ENCODE measurements around the gene FAM118B.

FAM118B gene

DNA sequence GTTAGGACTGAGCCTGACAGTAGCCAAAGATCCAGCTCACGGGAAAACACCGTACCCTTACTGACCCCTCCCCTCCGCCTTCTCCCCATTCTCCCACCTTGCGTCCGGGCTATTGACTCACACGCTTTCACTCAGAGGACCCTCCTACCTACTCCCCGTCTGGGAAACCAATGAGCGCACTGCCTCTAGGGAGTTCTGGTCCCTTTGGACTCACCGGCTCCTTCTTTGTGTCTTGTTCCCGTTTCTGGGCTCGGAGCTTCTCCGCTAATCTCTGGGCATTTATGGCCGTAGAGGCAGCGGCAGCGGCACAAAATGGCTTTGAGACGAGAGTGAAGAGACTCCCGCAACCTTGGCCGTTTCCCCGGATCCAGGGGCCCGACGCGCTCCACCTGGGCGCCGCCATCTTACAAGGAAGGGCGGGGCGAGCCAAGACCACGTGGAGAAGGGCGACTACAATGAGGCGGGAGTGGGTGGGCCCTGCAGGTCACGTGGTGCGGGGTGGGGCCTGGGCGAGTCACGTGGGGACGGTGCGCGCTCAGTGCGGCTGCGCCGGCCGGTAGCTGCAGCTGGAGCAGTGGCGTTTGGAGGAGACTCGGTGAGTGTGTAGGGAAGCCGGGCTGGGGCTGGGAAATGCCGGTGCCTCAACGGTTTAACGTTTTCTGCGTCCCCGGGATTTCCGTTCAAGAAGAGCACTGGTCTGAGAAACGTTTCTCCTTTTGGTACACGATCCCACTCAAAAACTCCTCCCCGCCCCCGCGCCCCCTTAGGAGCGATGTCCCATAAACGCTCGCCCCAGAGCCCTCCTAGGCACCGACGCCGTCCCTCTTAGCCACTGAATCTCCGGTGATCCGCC is at the start of gene FAM118B, which contains the start of gene RPUSD4:
TSS of gene FAM118B (plus strand) at position 547 of the 853 bp plus-strand sequence. CDS start 23,220 bp downstream, outside the sequence.
TSS of gene RPUSD4 (minus strand) at position 415 of the 853 bp plus-strand sequence. CDS start at position 403, 12 bp downstream.
- H3K4me3 ChIP-seq (ENCODE audit: low read depth, low read length), result peak within 1 kb of the TSS; percentile 78
- peak; percentile 99 for DNase-seq (ENCODE audit: low read depth)
- TF ChIP-seq POLR2A (IDR thresholded peaks at IDR 0.05; ENCODE audit: extremely low read depth, insufficient read length) (peak; percentile 80), MAX (IDR thresholded peaks at IDR 0.05; ENCODE audit: low read depth, low read length) (peak; percentile 100), MYC (IDR thresholded peaks at IDR 0.05; ENCODE audit: low read depth, low read length) (peak; percentile 99)
- TF ChIP-seq, protein P1, sequence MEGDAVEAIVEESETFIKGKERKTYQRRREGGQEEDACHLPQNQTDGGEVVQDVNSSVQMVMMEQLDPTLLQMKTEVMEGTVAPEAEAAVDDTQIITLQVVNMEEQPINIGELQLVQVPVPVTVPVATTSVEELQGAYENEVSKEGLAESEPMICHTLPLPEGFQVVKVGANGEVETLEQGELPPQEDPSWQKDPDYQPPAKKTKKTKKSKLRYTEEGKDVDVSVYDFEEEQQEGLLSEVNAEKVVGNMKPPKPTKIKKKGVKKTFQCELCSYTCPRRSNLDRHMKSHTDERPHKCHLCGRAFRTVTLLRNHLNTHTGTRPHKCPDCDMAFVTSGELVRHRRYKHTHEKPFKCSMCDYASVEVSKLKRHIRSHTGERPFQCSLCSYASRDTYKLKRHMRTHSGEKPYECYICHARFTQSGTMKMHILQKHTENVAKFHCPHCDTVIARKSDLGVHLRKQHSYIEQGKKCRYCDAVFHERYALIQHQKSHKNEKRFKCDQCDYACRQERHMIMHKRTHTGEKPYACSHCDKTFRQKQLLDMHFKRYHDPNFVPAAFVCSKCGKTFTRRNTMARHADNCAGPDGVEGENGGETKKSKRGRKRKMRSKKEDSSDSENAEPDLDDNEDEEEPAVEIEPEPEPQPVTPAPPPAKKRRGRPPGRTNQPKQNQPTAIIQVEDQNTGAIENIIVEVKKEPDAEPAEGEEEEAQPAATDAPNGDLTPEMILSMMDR (IDR thresholded peaks at IDR 0.05; ENCODE audit: low read depth, low read length), result no peak

DNA sequence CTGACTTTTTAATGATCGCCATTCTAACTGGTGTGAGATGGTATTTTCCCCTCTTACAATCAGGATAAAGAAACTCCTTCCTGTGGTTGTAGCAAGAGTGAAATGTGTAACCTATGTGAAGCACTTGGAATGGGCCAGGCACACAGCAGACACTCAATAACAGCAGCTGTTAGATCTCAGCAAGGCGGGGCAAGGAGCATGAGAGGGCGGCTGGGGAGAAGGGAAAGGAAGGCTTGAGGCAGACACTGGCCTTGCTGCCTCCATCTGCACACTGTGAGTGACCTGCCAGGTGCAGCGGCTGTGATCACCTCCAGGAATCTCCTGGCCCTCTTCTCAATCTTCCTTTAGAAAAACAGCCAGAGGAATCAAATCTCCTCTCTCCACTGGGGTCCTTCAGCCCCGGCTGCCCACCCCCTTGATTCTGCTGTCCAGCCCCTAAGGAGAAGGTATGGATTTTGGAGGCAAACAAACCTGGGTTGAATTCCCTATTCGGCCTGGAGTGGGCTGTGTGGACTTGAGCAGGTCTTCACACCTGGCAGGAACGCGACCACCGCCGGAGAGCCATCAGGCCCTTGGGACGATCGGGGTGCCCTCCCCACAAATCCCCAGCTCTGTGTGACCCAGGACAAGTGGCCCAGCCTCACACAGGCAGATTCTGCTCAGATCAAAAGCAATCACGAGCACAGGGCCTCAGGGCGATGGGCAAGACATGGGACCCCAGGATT is 49.1 kb upstream of the FAM118B start:
- TF ChIP-seq MAX (IDR thresholded peaks at IDR 0.05; ENCODE audit: low read depth, low read length) (no peak), MYC (IDR thresholded peaks at IDR 0.05; ENCODE audit: low read depth, low read length) (no peak), POLR2A (IDR thresholded peaks at IDR 0.05; ENCODE audit: extremely low read depth, insufficient read length) (no peak)
- TF ChIP-seq, protein P1 (IDR thresholded peaks at IDR 0.05; ENCODE audit: low read depth, low read length), result no peak
- H3K4me3 ChIP-seq (ENCODE audit: low read depth, low read length), result no peak overlapping the region

GRCh38 chr11:126163074-126163700 is 48.4 kb upstream of the FAM118B start:
- TF ChIP-seq MYC (IDR thresholded peaks at IDR 0.05; ENCODE audit: low read depth, low read length) (no peak), POLR2A (IDR thresholded peaks at IDR 0.05; ENCODE audit: extremely low read depth, insufficient read length) (no peak), MAX (IDR thresholded peaks at IDR 0.05; ENCODE audit: low read depth, low read length) (no peak)
- TF ChIP-seq, protein P1 (IDR thresholded peaks at IDR 0.05; ENCODE audit: low read depth, low read length), result no peak
- DNase-seq (ENCODE audit: low read depth), result no peak

More for the DNA sequence above, 49.1 kb upstream of the FAM118B start:
- no peak for DNase-seq (ENCODE audit: low read depth)

DNA sequence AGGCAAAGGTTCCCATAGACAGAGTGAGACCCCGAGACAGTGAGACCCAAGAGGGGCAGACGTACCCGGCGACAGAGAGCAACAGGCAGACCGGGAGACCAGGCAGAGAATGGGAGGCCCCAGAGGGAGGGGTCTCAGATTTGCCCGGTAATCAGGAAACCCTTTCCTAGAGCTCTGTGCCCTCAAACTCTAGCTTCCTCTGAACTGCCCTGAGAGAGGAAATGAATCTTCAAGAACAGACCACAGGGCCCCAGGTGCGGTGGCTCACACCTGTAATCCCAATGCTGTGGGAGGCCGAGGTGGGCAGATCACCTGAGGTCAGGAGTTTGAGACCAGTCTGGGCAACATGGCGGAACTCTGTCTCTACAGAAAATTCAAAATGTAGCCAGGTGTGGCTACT is 47.8 kb upstream of the FAM118B start:
- no peak overlapping the region for H3K4me3 ChIP-seq (ENCODE audit: low read depth, low read length)
- TF ChIP-seq POLR2A (IDR thresholded peaks at IDR 0.05; ENCODE audit: extremely low read depth, insufficient read length) (no peak), MAX (IDR thresholded peaks at IDR 0.05; ENCODE audit: low read depth, low read length) (no peak), MYC (IDR thresholded peaks at IDR 0.05; ENCODE audit: low read depth, low read length) (no peak)
- TF ChIP-seq, protein P1 (IDR thresholded peaks at IDR 0.05; ENCODE audit: low read depth, low read length), result no peak
- DNase-seq (ENCODE audit: low read depth), result no peak

More at GRCh38 chr11:126163074-126163700, 48.4 kb upstream of the FAM118B start:
- no peak overlapping the region for H3K4me3 ChIP-seq (ENCODE audit: low read depth, low read length)

DNA sequence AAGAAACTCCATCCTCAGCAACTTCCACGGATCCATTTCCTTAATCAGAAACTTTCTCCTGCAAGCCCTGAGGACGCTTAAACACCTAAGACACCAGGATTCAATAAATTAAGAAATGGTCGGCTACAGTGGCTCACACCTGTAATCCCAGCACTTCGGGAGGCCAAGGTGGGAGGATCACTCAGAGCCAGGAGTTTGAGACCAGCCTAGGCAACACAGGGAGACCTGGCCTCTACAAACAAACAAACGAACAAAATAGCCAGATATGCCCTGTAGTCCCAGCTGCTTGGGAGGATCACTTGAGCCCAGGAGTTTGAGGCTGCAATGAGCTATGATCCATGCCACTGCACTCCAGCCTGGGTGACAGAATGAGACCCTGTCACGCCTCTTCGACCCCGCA is 46.8 kb upstream of the FAM118B start:
- DNase-seq (ENCODE audit: low read depth), result no peak
- TF ChIP-seq MYC (IDR thresholded peaks at IDR 0.05; ENCODE audit: low read depth, low read length) (no peak), POLR2A (IDR thresholded peaks at IDR 0.05; ENCODE audit: extremely low read depth, insufficient read length) (no peak), MAX (IDR thresholded peaks at IDR 0.05; ENCODE audit: low read depth, low read length) (no peak)
- TF ChIP-seq, protein P1 (IDR thresholded peaks at IDR 0.05; ENCODE audit: low read depth, low read length), result no peak
- H3K4me3 ChIP-seq (ENCODE audit: low read depth, low read length), result no peak overlapping the region
